GM18517 (cell line): ENCODE results near the gene PEDS1.
A peak's percentile ranks its signal among the peaks of the same experiment; 100 is the strongest.
"Not testable (repeated sequence)": the region's sequence is repeated elsewhere in the genome, so short reads cannot be mapped to it uniquely, and the experiment has no call there.

ENCODE experiments used
- ATAC-seq: cut with Tn5 transposase; IDR thresholded peaks from one replicate; pipeline ENCODE4 v1.9.1; 2021; ENCODE audit warnings: mild to moderate bottlenecking, moderate library complexity; ENCODE audit not compliant: unreplicated experiment

PEDS1 gene

GRCh38 chr20:50136822-50137599 lies 16.5 kb downstream of the PEDS1 start:
- no peak for ATAC-seq

- ATAC-seq, result not testable (repeated sequence)
Observed at GRCh38 chr20:50135157-50135556, 18.4 kb downstream of the PEDS1 start.

GRCh38 chr20:50133474-50134217 lies 19.9 kb downstream of the PEDS1 start:
- no peak for ATAC-seq

GRCh38 chr20:50133041-50133440 lies 20.5 kb downstream of the PEDS1 start:
- ATAC-seq, result no peak

GRCh38 chr20:50130995-50131394 lies 22.5 kb downstream of the PEDS1 start:
- no peak for ATAC-seq

- no peak for ATAC-seq
Observed at GRCh38 chr20:50130356-50130723, 23.2 kb downstream of the PEDS1 start.

GRCh38 chr20:50129662-50130355 lies 23.7 kb downstream of the PEDS1 start:
- ATAC-seq, result no peak

- no peak for ATAC-seq
Observed at GRCh38 chr20:50128520-50128905, 25.0 kb downstream of the PEDS1 start.

- ATAC-seq, result no peak
Observed at GRCh38 chr20:50127587-50128519, 25.7 kb downstream of the PEDS1 start.

GRCh38 chr20:50126662-50127061 lies 26.9 kb downstream of the PEDS1 start:
- ATAC-seq, result no peak

- ATAC-seq, result no peak
Observed at GRCh38 chr20:50125279-50125678, 28.2 kb downstream of the PEDS1 start.

- no peak for ATAC-seq
Observed at GRCh38 chr20:50124496-50124895, 29.0 kb downstream of the PEDS1 start.

- no peak for ATAC-seq
Observed at GRCh38 chr20:50123418-50123817, 30.1 kb downstream of the PEDS1 start.

GRCh38 chr20:50122763-50123162 lies 30.8 kb downstream of the PEDS1 start:
- no peak for ATAC-seq

- ATAC-seq, result no peak
Observed at GRCh38 chr20:50121858-50122271, 31.7 kb downstream of the PEDS1 start.

GRCh38 chr20:50120935-50121693 lies 32.4 kb downstream of the PEDS1 start:
- ATAC-seq, result peak; percentile 55

- ATAC-seq, result no peak
Observed at GRCh38 chr20:50118203-50118602, 35.3 kb downstream of the PEDS1 start.

GRCh38 chr20:50116368-50116999 lies 37.0 kb downstream of the PEDS1 start:
- no peak for ATAC-seq

- ATAC-seq, result peak; percentile 80
Observed at GRCh38 chr20:50115591-50116367, 37.7 kb downstream of the PEDS1 start.
